Astrocyte (in vitro differentiated cells and primary cell): ENCODE measurements around the gene IGSF3. TPM values are rescaled to one million over a fixed set of nuclear protein-coding genes. Genes with fewer than 3 reads are reported as not detected.

Source experiments
- DNase-seq: peaks from one replicate; pipeline ENCODE4 v3.0.0-alpha.2; 2010; ENCODE audit warnings: low read depth
- FAIRE-seq: peaks from 2 replicates; lab custom pipeline; 2011; peaks lifted over from hg19 to GRCh38; lab: Jason Lieb, UNC
- H2AFZ ChIP-seq: 2 replicates; pipeline ENCODE4 v1.6.0; 2012; ENCODE audit warnings: low read depth, low read length, inconsistent platforms
- H3K27ac ChIP-seq: 2 replicates; pipeline ENCODE4 v1.5.1; 2011; ENCODE audit warnings: low read depth, low read length, inconsistent platforms
- H3K27me3 ChIP-seq: 2 replicates; pipeline ENCODE4 v1.6.0; 2011; ENCODE audit warnings: low read length, inconsistent platforms; ENCODE audit not compliant: insufficient read depth
- H3K36me3 ChIP-seq: 2 replicates; pipeline ENCODE4 v1.5.1; 2011; ENCODE audit warnings: low read length, inconsistent platforms; ENCODE audit not compliant: insufficient read depth
- H3K4me1 ChIP-seq: 2 replicates; pipeline ENCODE4 v1.5.1; 2011; ENCODE audit warnings: low read length, inconsistent platforms; ENCODE audit not compliant: insufficient read depth
- H3K4me2 ChIP-seq: 2 replicates; pipeline ENCODE4 v1.6.0; 2012; ENCODE audit warnings: low read length, inconsistent platforms
- H3K4me3 ChIP-seq: 2 replicates; pipeline ENCODE4 v1.5.1; 2011; ENCODE audit warnings: low read depth, mild to moderate bottlenecking, low read length, inconsistent platforms; ENCODE audit not compliant: insufficient read depth
- H3K79me2 ChIP-seq: 2 replicates; pipeline ENCODE4 v1.6.0; 2012; ENCODE audit warnings: mild to moderate bottlenecking, low read length, inconsistent platforms; ENCODE audit not compliant: insufficient read depth
- H3K9ac ChIP-seq: 2 replicates; pipeline ENCODE4 v1.6.0; 2012; ENCODE audit warnings: mild to moderate bottlenecking, low read length, inconsistent platforms
- H3K9me3 ChIP-seq: 2 replicates; pipeline ENCODE4 v1.5.1; 2012; ENCODE audit warnings: low read depth, mild to moderate bottlenecking, low read length, inconsistent platforms; ENCODE audit not compliant: insufficient read depth
- H4K20me1 ChIP-seq: 2 replicates; pipeline ENCODE4 v1.6.0; 2012; ENCODE audit warnings: low read length, inconsistent platforms; ENCODE audit not compliant: insufficient read depth
- H3K27ac Mint-ChIP-seq: one replicate; pipeline ENCODE4 v1.8.0; 2021; ENCODE audit warnings: mild to moderate bottlenecking, mixed read lengths; ENCODE audit not compliant: unreplicated experiment
- H3K27me3 Mint-ChIP-seq: one replicate; pipeline ENCODE4 v1.8.0; 2021; ENCODE audit warnings: low read depth, mixed read lengths; ENCODE audit not compliant: unreplicated experiment
- H3K36me3 Mint-ChIP-seq: one replicate; pipeline ENCODE4 v1.8.0; 2021; ENCODE audit warnings: low read depth, mixed read lengths; ENCODE audit not compliant: unreplicated experiment
- H3K4me1 Mint-ChIP-seq: one replicate; pipeline ENCODE4 v1.8.0; 2021; ENCODE audit warnings: low read depth, mixed read lengths; ENCODE audit not compliant: unreplicated experiment
- H3K4me3 Mint-ChIP-seq: one replicate; pipeline ENCODE4 v1.8.0; 2021; ENCODE audit warnings: mild to moderate bottlenecking, moderate library complexity, mixed read lengths; ENCODE audit not compliant: unreplicated experiment
- H3K9me3 Mint-ChIP-seq: one replicate; pipeline ENCODE4 v1.8.0; 2021; ENCODE audit warnings: mild to moderate bottlenecking, mixed read lengths; ENCODE audit not compliant: unreplicated experiment
- EZH2 ChIP-seq: IDR thresholded peaks from 2 replicates; pipeline ENCODE4 v1.6.1; 2012; ENCODE audit warnings: mild to moderate bottlenecking, low read length, inconsistent platforms; ENCODE audit not compliant: insufficient read depth
- total RNA-seq: library from RNA; stranded (reverse); gene quantifications from 2 replicates; pipeline ENCODE4 v1.2.1, GENCODE V29; 2021
- TF ChIP-seq, protein P1 (sequence below): IDR thresholded peaks from 2 replicates; pipeline ENCODE4 v1.5.1; 2011; ENCODE audit warnings: low read depth, mild to moderate bottlenecking, inconsistent platforms, low read length, moderate library complexity; ENCODE audit not compliant: insufficient read depth

Gene IGSF3
- total RNA-seq, 1 donor from 2014 or later: 11.7 TPM

- Histone ChIP-seq H3K4me2 (no peak overlapping the region), H3K9me3 (no peaks in the 10 kb centered on the region), H3K4me1 (peaks cover 10% of the 10 kb centered on the region), H3K36me3 (no peaks in the 10 kb centered on the region), H3K4me3 (no peak overlapping the region), H4K20me1 (no peaks in the 10 kb centered on the region), H3K9ac (no peak overlapping the region), H3K79me2 (no peaks in the 10 kb centered on the region), H2AFZ (no peak overlapping the region), H3K27me3 (no peaks in the 10 kb centered on the region), H3K27ac (no peak overlapping the region)
- FAIRE-seq: no peak
- H3K4me1 Mint-ChIP-seq: peaks cover 48% of the 10 kb centered on the region
- no peak for DNase-seq
- no peaks in the 10 kb centered on the region for H3K36me3 Mint-ChIP-seq
- H3K27me3 Mint-ChIP-seq: peaks cover 2% of the 10 kb centered on the region
- TF ChIP-seq, protein P1, sequence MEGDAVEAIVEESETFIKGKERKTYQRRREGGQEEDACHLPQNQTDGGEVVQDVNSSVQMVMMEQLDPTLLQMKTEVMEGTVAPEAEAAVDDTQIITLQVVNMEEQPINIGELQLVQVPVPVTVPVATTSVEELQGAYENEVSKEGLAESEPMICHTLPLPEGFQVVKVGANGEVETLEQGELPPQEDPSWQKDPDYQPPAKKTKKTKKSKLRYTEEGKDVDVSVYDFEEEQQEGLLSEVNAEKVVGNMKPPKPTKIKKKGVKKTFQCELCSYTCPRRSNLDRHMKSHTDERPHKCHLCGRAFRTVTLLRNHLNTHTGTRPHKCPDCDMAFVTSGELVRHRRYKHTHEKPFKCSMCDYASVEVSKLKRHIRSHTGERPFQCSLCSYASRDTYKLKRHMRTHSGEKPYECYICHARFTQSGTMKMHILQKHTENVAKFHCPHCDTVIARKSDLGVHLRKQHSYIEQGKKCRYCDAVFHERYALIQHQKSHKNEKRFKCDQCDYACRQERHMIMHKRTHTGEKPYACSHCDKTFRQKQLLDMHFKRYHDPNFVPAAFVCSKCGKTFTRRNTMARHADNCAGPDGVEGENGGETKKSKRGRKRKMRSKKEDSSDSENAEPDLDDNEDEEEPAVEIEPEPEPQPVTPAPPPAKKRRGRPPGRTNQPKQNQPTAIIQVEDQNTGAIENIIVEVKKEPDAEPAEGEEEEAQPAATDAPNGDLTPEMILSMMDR: no peak
- no peak for TF ChIP-seq EZH2
- H3K9me3 Mint-ChIP-seq: no peaks in the 10 kb centered on the region
- no peak overlapping the region for H3K27ac Mint-ChIP-seq
- H3K4me3 Mint-ChIP-seq: no peak overlapping the region
These were observed 89.7 kb downstream of the IGSF3 start for GRCh38 chr1:116577759-116578314.

DNA sequence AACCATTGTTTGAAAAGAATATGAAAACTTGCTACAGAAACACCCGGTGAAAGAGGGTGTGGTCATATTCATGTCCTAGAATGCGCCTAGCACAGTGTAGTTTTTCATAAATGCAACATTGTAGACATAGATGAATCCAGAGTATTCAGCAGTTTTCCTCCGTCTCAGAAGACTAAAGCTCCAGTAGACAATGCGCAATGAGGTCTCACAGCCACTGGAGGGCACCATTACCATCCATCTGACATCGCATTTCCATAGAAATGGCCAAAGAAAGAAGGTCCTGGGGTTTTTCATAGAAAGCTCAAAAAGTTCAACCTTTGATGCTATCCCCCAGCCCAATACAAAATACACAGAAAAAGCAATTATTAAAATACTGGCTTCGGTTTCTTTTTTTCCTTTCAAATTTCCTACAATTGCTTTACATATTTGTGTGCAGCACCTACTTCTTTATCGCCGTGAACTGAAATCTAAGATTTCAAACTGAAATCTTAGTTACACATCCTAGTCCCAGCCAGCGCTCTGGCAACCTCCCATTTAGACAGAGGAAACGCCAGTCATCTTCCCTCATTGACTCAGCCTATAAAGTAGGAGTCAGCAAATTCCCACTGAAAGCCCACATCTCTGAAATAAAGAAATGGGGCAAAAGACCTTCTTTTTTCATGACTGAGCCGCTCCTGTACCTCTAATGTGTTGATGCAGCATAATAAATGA, 92.8 kb downstream of the IGSF3 start:
- Mint-ChIP-seq H3K27ac (peak overlapping the region; percentile 74), H3K4me3 (no peak overlapping the region), H3K36me3 (peaks cover 2% of the 10 kb centered on the region), H3K27me3 (peaks cover 6% of the 10 kb centered on the region), H3K4me1 (peaks cover 33% of the 10 kb centered on the region), H3K9me3 (no peaks in the 10 kb centered on the region)
- Histone ChIP-seq H3K36me3 (no peaks in the 10 kb centered on the region), H3K4me1 (peaks cover 22% of the 10 kb centered on the region), H3K27ac (no peak overlapping the region), H2AFZ (no peak overlapping the region), H3K79me2 (peaks cover 6% of the 10 kb centered on the region), H3K9me3 (no peaks in the 10 kb centered on the region), H3K4me2 (peak overlapping the region; percentile 55), H3K9ac (no peak overlapping the region), H3K27me3 (peaks cover 4% of the 10 kb centered on the region), H3K4me3 (no peak overlapping the region), H4K20me1 (peaks cover 3% of the 10 kb centered on the region)
- FAIRE-seq (peak; percentile 47), DNase-seq (peak; percentile 35)
- TF ChIP-seq, protein P1: peak; percentile 97
- no peak for TF ChIP-seq EZH2
